HepG2 (cell line): ENCODE results near the gene UBL7. TPM values are rescaled to one million over a fixed set of nuclear protein-coding genes. Genes with fewer than 3 reads are reported as not detected.

Experiments
- ATAC-seq: fragments of 200-7000 bp; cut with Tn5 transposase; 3 replicates; pipeline ENCODE4 v1.9.1; 2020; ENCODE audit warnings: mild to moderate bottlenecking, moderate library complexity
- BruUV-seq: library from RNA; stranded (reverse); fragments of 400-500 nt; replicated peaks from 2 replicates; lab custom pipeline; 2021; lab: Mats Ljungman, UMichigan
- CTCF ChIA-PET: fragments of 300-600 bp; formaldehyde crosslinking; extraction: SDS; loops from one replicate; lab custom pipeline; 2021; ENCODE audit warnings: low total read pairs, inconsistent platforms, low intra/inter-chr PET ratio; lab: Yijun Ruan, JAX
- POLR2A ChIA-PET: fragments of 350-600 bp; sonication (Branson Sonifier 250); formaldehyde crosslinking; loops from one replicate; lab custom pipeline; 2020; ENCODE audit warnings: antibody characterized with exemption, inconsistent platforms; lab: Yijun Ruan, JAX
- DNase-seq: peaks from one replicate; pipeline ENCODE4 v3.0.0-alpha.2; 2015; ENCODE audit warnings: low spot score
- FAIRE-seq: peaks from 3 replicates; lab custom pipeline; 2011; peaks lifted over from hg19 to GRCh38; lab: Jason Lieb, UNC
- H2AFZ ChIP-seq: one replicate; pipeline ENCODE4 v1.6.1; 2011; ENCODE audit warnings: low read length, inconsistent platforms
- H3K27ac ChIP-seq: fragments of 300-600 bp; 3 replicates; pipeline ENCODE4 v1.8.0; 2011; ENCODE audit warnings: mixed run types, mild to moderate bottlenecking, mixed read lengths, low read length, inconsistent platforms; ENCODE audit not compliant: insufficient read depth; ENCODE audit errors: extremely low read length
- H3K27me3 ChIP-seq, 2 experiments: fragments of 200-600 bp in 1 of 2; 2 replicates in 1 of 2; 3 replicates in 1 of 2; pipeline versions ENCODE4 v1.6.0 to v1.8.0; 2011; ENCODE audit warnings: low read length in 2 of 2, mild to moderate bottlenecking in 2 of 2, moderate library complexity in 2 of 2, inconsistent platforms in 1 of 2; ENCODE audit not compliant: insufficient read depth in 2 of 2, control insufficient read depth in 1 of 2
- H3K36me3 ChIP-seq, 2 experiments: fragments of 200-600 bp in 1 of 2; replicated peaks in 1 of 2; 2 replicates in 1 of 2; 3 replicates in 1 of 2; pipeline versions ENCODE4 v1.5.1 to v1.8.0; 2011; ENCODE audit warnings: low read length in 2 of 2, inconsistent platforms in 1 of 2; ENCODE audit not compliant: insufficient read depth in 2 of 2, control insufficient read depth in 1 of 2
- H3K4me1 ChIP-seq: 2 replicates; pipeline ENCODE4 v1.5.1; 2012; ENCODE audit warnings: low read length, inconsistent platforms; ENCODE audit not compliant: insufficient read depth
- H3K4me2 ChIP-seq: 2 replicates; pipeline ENCODE4 v1.6.0; 2011; ENCODE audit warnings: low read depth, low read length, inconsistent platforms
- H3K4me3 ChIP-seq, 3 experiments: fragments of 200-600 bp in 1 of 3; sonication (generic), shearing (Covaris generic) in 1 of 3; replicated peaks in 1 of 3; 2 replicates each; pipeline ENCODE4 v1.5.1; 2011 to 2016; ENCODE audit warnings: low read length in 3 of 3, inconsistent platforms in 2 of 3, low read depth in 2 of 3, mild to moderate bottlenecking in 2 of 3, control low read depth in 1 of 3, mixed read lengths in 1 of 3; ENCODE audit not compliant: insufficient read depth in 1 of 3
- H3K79me2 ChIP-seq: one replicate; pipeline ENCODE4 v1.6.1; 2011; ENCODE audit warnings: low read length, inconsistent platforms; ENCODE audit not compliant: insufficient read depth
- H3K9ac ChIP-seq: 2 replicates; pipeline ENCODE4 v1.6.0; 2011; ENCODE audit warnings: mild to moderate bottlenecking, low read depth, low read length, inconsistent platforms; ENCODE audit not compliant: insufficient read depth
- H3K9me3 ChIP-seq: 2 replicates; pipeline ENCODE4 v1.5.1; 2012; ENCODE audit warnings: mild to moderate bottlenecking, low read length
- H4K20me1 ChIP-seq: 2 replicates; pipeline ENCODE4 v1.6.0; 2011; ENCODE audit warnings: inconsistent platforms, mild to moderate bottlenecking, low read length, moderate library complexity; ENCODE audit not compliant: insufficient read depth
- CBX1 ChIP-seq: IDR thresholded peaks from one replicate; pipeline ENCODE4 v1.6.1; 2016; ENCODE audit warnings: antibody characterized with exemption, low read depth
- CREM ChIP-seq, 2 experiments: sonication (generic) in 1 of 2; formaldehyde crosslinking in 1 of 2; IDR thresholded peaks; 2 replicates each; pipeline versions ENCODE4 v1.4.0 to v1.6.1; 2016 to 2020; ENCODE audit warnings: antibody characterized with exemption in 1 of 2, mild to moderate bottlenecking in 1 of 2, missing genetic modification reagents in 1 of 2
- FOSL1 ChIP-seq: sonication (generic); formaldehyde crosslinking; IDR thresholded peaks from 2 replicates; pipeline ENCODE4 v1.9.0; 2021; ENCODE audit warnings: missing genetic modification reagents, borderline replicate concordance
- FOXO1 ChIP-seq: sonication (generic); formaldehyde crosslinking; IDR thresholded peaks from 2 replicates; pipeline ENCODE4 v1.4.0; 2020; ENCODE audit warnings: missing genetic modification reagents
- KDM5B ChIP-seq: sonication (generic); formaldehyde crosslinking; IDR thresholded peaks from 2 replicates; pipeline ENCODE4 v1.4.0; 2020; ENCODE audit warnings: missing genetic modification reagents, mild to moderate bottlenecking, borderline replicate concordance
- NCOA2 ChIP-seq: sonication (generic); formaldehyde crosslinking; IDR thresholded peaks from 2 replicates; pipeline ENCODE4 v1.8.0; 2022; ENCODE audit warnings: inconsistent platforms
- NR1H2 ChIP-seq: sonication (generic); formaldehyde crosslinking; IDR thresholded peaks from 2 replicates; pipeline ENCODE4 v1.8.1; 2022; ENCODE audit warnings: low read depth, missing genetic modification reagents, borderline replicate concordance
- PCBP1 ChIP-seq: fragments of 200-400 bp; formaldehyde crosslinking; IDR thresholded peaks from 2 replicates; pipeline ENCODE4 v1.6.1; 2017; ENCODE audit warnings: mild to moderate bottlenecking, low read depth, low read length, borderline replicate concordance
- PPARG ChIP-seq: conservative IDR thresholded peaks from 2 replicates; pipeline ENCODE4 v1.6.1; 2016; ENCODE audit warnings: missing biosample characterization, missing genetic modification reagents
- RBFOX2 ChIP-seq: fragments of 200-400 bp; formaldehyde crosslinking; IDR thresholded peaks from 2 replicates; pipeline ENCODE4 v1.6.1; 2017; ENCODE audit warnings: low read depth, mild to moderate bottlenecking, low read length
- REXO4 ChIP-seq: sonication (generic); formaldehyde crosslinking; IDR thresholded peaks from 2 replicates; pipeline ENCODE4 v1.8.0; 2022; ENCODE audit warnings: missing genetic modification reagents, mild to moderate bottlenecking, borderline replicate concordance
- TAF1 ChIP-seq: sonication (generic); formaldehyde crosslinking; IDR thresholded peaks from 2 replicates; pipeline ENCODE4 v1.4.0; 2020; ENCODE audit warnings: missing genetic modification reagents
- ZFY ChIP-seq: sonication (generic); formaldehyde crosslinking; IDR thresholded peaks from 2 replicates; pipeline ENCODE4 v1.4.0; 2020; ENCODE audit warnings: missing genetic modification reagents
- ZFYVE20 ChIP-seq: sonication (generic); formaldehyde crosslinking; IDR thresholded peaks from 2 replicates; pipeline ENCODE4 v1.8.0; 2023; ENCODE audit warnings: low read depth, mild to moderate bottlenecking, moderate library complexity, missing genetic modification reagents, borderline replicate concordance
- ZNF263 ChIP-seq: sonication (generic); formaldehyde crosslinking; IDR thresholded peaks from 2 replicates; pipeline ENCODE4 v1.4.0; 2020; ENCODE audit warnings: missing genetic modification reagents
- ZNF264 ChIP-seq: sonication (generic); formaldehyde crosslinking; IDR thresholded peaks from 2 replicates; pipeline ENCODE4 v1.4.0; 2020; ENCODE audit warnings: missing genetic modification reagents
- ZNF30 ChIP-seq: sonication (generic); formaldehyde crosslinking; IDR thresholded peaks from 2 replicates; pipeline ENCODE4 v1.5.0; 2020; ENCODE audit warnings: mild to moderate bottlenecking, missing genetic modification reagents
- ZNF34 ChIP-seq: sonication (generic); formaldehyde crosslinking; IDR thresholded peaks from 2 replicates; pipeline ENCODE4 v1.4.0; 2020; ENCODE audit warnings: mild to moderate bottlenecking, missing genetic modification reagents, borderline replicate concordance
- ZNF619 ChIP-seq: sonication (generic); formaldehyde crosslinking; IDR thresholded peaks from 2 replicates; pipeline ENCODE4 v1.4.0; 2020; ENCODE audit warnings: mild to moderate bottlenecking, missing genetic modification reagents
- ZNF713 ChIP-seq: sonication (generic); formaldehyde crosslinking; IDR thresholded peaks from 2 replicates; pipeline ENCODE4 v1.4.0; 2020; ENCODE audit warnings: mild to moderate bottlenecking, missing genetic modification reagents
- WGBS: methylation state at CpG from one replicate; pipeline ENCODE4 v1.1.6; 2017; ENCODE audit warnings: low lambda C conversion rate; 5-methylcytosine and 5-hydroxymethylcytosine counted together
- in situ Hi-C: cut with HindIII; loops from 2 replicates; pipeline ENCODE4 v1.10.0; 2017; ENCODE audit warnings: low pct_unique_long_range_greater_than_20kb; ENCODE audit not compliant: extremely low pct_ligation_motif_present
- intact Hi-C: fragments of 100-400 bp; cut with micrococcal nuclease; formaldehyde crosslinking; loops from one replicate; pipeline ENCODE4 v1.10.0; 2022; ENCODE audit not compliant: unreplicated experiment
- polyA plus RNA-seq, 8 experiments: library from polyadenylated mRNA; depleted of rRNA in 3 of 8; stranded (reverse) in 7 of 8; unstranded in 1 of 8; fragments of >200 nt; fragmentation: Illumina TruSeq in 4 of 8; extraction: Trizol in 4 of 8; gene quantifications; 2 replicates each; pipeline versions ENCODE4 v1.2.1 to v1.2.3, GENCODE V29; 2011 to 2016; ENCODE audit warnings: low read depth in 4 of 8, missing spikeins in 1 of 8, mixed read lengths in 1 of 8; ENCODE audit not compliant: insufficient read depth in 1 of 8
- total RNA-seq, 5 experiments: library from RNA; depleted of rRNA; stranded (reverse); fragments of >200 nt; fragmentation: Illumina TruSeq; extraction: Trizol; gene quantifications; 2 replicates each; pipeline ENCODE4 v1.2.3, GENCODE V29; 2016; ENCODE audit warnings: low read depth in 1 of 5
- TF ChIP-seq, protein P1 (sequence below): sonication (generic); formaldehyde crosslinking; IDR thresholded peaks from 2 replicates; pipeline ENCODE4 v1.4.0; 2020; ENCODE audit warnings: missing genetic modification reagents, low read depth, mild to moderate bottlenecking, borderline replicate concordance

UBL7 gene
- total and polyA plus RNA-seq, 2 of the 13 experiments (the other 11 are each of a cell fraction or from before 2014, with no cell fraction given), result 55.0 to 63.5 TPM

GRCh38 chr15:74423431-74424257 is 37.3 kb downstream of the UBL7 start (continued):
- no peak for TF ChIP-seq ZNF713
- no peak for TF ChIP-seq ZNF619 (CRISPR knock-in tag)
- no peak for TF ChIP-seq CREM (IDR thresholded peaks at IDR 0.05)
- TF ChIP-seq CREM (CRISPR knock-in tag; IDR thresholded peaks at IDR 0.05), result no peak
- no peak for TF ChIP-seq PCBP1
- TF ChIP-seq ZFYVE20 (CRISPR knock-in tag), result no peak
- TF ChIP-seq ZNF30 (CRISPR knock-in tag), result no peak
- TF ChIP-seq, all 625 proteins: peak for 3

DNA sequence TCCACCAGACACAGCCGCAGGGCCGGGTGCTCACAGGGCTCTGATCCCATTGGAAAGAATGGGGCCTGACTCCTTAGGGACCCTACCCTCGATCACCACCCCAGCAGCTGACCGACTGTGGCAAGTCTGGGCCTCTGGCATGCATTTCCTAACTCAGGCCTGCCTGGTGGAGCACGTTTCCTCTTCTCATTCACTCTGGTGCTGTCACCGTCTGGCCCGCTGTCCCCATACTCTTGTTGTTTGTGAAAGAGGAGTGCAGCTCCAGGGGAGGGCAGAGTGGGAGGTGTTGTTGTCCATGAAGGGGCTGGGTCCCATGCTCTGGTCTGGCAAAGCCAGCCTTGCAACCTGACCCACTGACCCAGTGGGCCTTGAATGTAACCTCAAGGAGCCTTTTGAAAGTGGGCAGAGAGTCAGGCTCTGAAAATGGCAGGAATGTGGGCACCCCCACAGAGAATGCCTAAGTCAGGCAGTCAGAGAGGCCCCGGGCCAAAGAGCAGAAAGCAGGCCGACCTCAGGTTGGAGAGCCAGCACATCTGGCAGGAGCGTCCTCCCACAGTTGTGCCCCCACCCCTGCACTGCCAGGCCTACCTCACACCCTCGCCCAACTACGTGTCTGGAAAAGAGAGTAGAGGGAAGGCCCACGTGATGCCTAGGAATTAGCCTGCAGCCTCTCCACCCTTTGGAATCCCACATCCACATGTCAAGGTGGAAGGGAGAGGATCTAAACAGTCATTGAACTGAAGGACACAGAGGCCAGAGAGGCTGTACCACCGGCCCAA is 38.1 kb downstream of the UBL7 start:
- ATAC-seq (peak; percentile 68), DNase-seq (peak; percentile 82), FAIRE-seq (peak; percentile 76)
- Histone ChIP-seq H3K27ac (peak overlapping the region; percentile 74), H3K9me3 (no peaks in the 10 kb centered on the region), H3K4me1 (peaks cover 98% of the 10 kb centered on the region), H3K79me2 (peaks cover 55% of the 10 kb centered on the region), H3K9ac (peak overlapping the region; percentile 67), H3K36me3 (peaks cover 0 to 5% of the 10 kb centered on the region in 2 experiments), H3K4me2 (peak overlapping the region; percentile 61), H3K27me3 (no peaks in the 10 kb centered on the region), H2AFZ (no peak overlapping the region), H4K20me1 (no peaks in the 10 kb centered on the region), H3K4me3 (peak overlapping the region in 1 of 3 experiments; percentile 30; a peak in 2 of 6 replicates)
- WGBS, result 21% methylated on average over 10 of the region's 14 CpGs
- CTCF ChIA-PET, result no interaction called here
- BruUV-seq, result no TSS peak
- in situ Hi-C loops (no loop called here), intact Hi-C loops (no loop called here)
- POLR2A ChIA-PET, result interaction anchor here (0.6 to 8.1 kb wide), 9 partner anchors 8 to 41 kb away, joined by 3 to 107 read pairs (median 9); partner anchors contain the start of genes SEMA7A and UBL7
- no peak for TF ChIP-seq PPARG (CRISPR knock-in tag)
- no peak for TF ChIP-seq ZNF264
- peak; percentile 57; the same call in 1 of the 2 replicates for TF ChIP-seq ZNF263 (CRISPR knock-in tag)
- TF ChIP-seq FOXO1 (CRISPR knock-in tag), result peak; percentile 24; the same call in 1 of the 2 replicates
- TF ChIP-seq TAF1 (CRISPR knock-in tag), result peak; percentile 26; the same call in 1 of the 2 replicates
- no peak; the same call in 1 of the 2 replicates for TF ChIP-seq NR1H2 (CRISPR knock-in tag)
- TF ChIP-seq ZFY (CRISPR knock-in tag), result peak; percentile 76
- TF ChIP-seq ZNF34, result no peak
- TF ChIP-seq, protein P1, sequence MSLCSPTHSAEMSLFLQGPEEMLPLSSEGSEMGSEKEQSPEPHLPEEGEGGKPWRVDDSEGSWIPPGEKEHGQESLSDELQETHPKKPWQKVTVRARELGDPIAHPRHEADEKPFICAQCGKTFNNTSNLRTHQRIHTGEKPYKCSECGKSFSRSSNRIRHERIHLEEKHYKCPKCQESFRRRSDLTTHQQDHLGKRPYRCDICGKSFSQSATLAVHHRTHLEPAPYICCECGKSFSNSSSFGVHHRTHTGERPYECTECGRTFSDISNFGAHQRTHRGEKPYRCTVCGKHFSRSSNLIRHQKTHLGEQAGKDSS (CRISPR knock-in tag), result peak; percentile 61
- TF ChIP-seq CBX1, result no peak
- TF ChIP-seq KDM5B (CRISPR knock-in tag), result peak; percentile 61; the same call in 1 of the 2 replicates
- peak; percentile 37; the same call in 1 of the 2 replicates for TF ChIP-seq FOSL1 (CRISPR knock-in tag)
- TF ChIP-seq NCOA2 (CRISPR knock-in tag), result 0 out of 2 replicates have a peak, but pooled peaks have one; percentile 11
- TF ChIP-seq RBFOX2, result no peak
- TF ChIP-seq REXO4, result no peak
